Measurements from ENCODE around the gene CAMKK2.

- TF ChIP-seq CTCF (conservative IDR thresholded peaks at IDR 0.05) (no peak), EZH2 (IDR thresholded peaks at IDR 0.05; ENCODE audit: low read depth) (no peak)
Observed at GRCh38 chr12:121267822-121268221, 28.7 kb downstream of the CAMKK2 start.

Measured in PC-9 (cell line).